Activated CD8-positive, alpha-beta memory T cell treated with anti-CD3 and anti-CD28 coated beads for 36 hours (primary cell): ENCODE results near the gene YOD1. TPM values are rescaled to one million over a fixed set of nuclear protein-coding genes. Genes with fewer than 3 reads are reported as not detected.

Source experiments
- CTCF ChIA-PET: fragments of 350-600 bp; sonication (Branson Sonifier 250); formaldehyde crosslinking; loops from one replicate; lab custom pipeline; 2021; ENCODE audit warnings: antibody characterized with exemption; lab: Charles Lee
- POLR2A ChIA-PET: fragments of 350-600 bp; sonication (Branson Sonifier 250); formaldehyde crosslinking; loops from one replicate; lab custom pipeline; 2021; ENCODE audit warnings: antibody characterized with exemption; lab: Charles Lee
- total RNA-seq, 2 experiments: library from RNA; stranded (reverse); gene quantifications; one replicate each; pipeline ENCODE4 v1.2.3, GENCODE V29; 2021

Gene YOD1
- 1 to 10 TPM; 9.0 to 9.3 TPM for total RNA-seq

GRCh38 chr1:207051191-207051943, at the start of gene YOD1:
Gene YOD1 (minus strand): TSS chr1:207051208. CDS start chr1:207051030, 178 bp downstream.
- ChIA-PET POLR2A (no interaction called here), CTCF (interaction anchor here (1.8 kb wide), 1 partner anchor 10 kb away, joined by 3 read pairs; no protein-coding TSS in a partner anchor)

- ChIA-PET CTCF (interaction anchor here (0.7 to 1.0 kb wide), 3 partner anchors 238 to 402 kb away, joined by 3 read pairs; no protein-coding TSS in a partner anchor), POLR2A (interaction anchor here (0.7 kb wide), 1 partner anchor 49 kb away, joined by 6 read pairs; no protein-coding TSS in a partner anchor)
Observed at GRCh38 chr1:207097871-207098324, 46.9 kb upstream of the YOD1 start.

- POLR2A ChIA-PET = no interaction called here
- CTCF ChIA-PET = interaction anchor here (1.1 kb wide), 1 partner anchor 11 kb away, joined by 3 read pairs; no protein-coding TSS in a partner anchor
Observed at GRCh38 chr1:207093944-207094343, 42.9 kb upstream of the YOD1 start.

- ChIA-PET POLR2A (no interaction called here), CTCF (interaction anchor here (2.1 kb wide), 1 partner anchor 42 kb away, joined by 4 read pairs; no protein-coding TSS in a partner anchor)
Observed at GRCh38 chr1:207091200-207091908, 40.3 kb upstream of the YOD1 start.

GRCh38 chr1:207089627-207090355, 38.8 kb upstream of the YOD1 start:
- ChIA-PET POLR2A (no interaction called here), CTCF (interaction anchor here (0.8 kb wide), 1 partner anchor 10 kb away, joined by 3 read pairs; no protein-coding TSS in a partner anchor)

- CTCF ChIA-PET = interaction anchor here (0.6 to 0.8 kb wide), 2 partner anchors 9 to 171 kb away, joined by 3 to 4 read pairs; no protein-coding TSS in a partner anchor
- POLR2A ChIA-PET = no interaction called here
Observed at GRCh38 chr1:207088701-207089626, 38.0 kb upstream of the YOD1 start, which contains the start of gene C4BPB. Gene C4BPB (plus strand): TSS chr1:207088860. CDS start chr1:207089532, 672 bp downstream.

GRCh38 chr1:207088161-207088560, 37.2 kb upstream of the YOD1 start:
- ChIA-PET POLR2A (no interaction called here), CTCF (interaction anchor here (0.6 kb wide), 1 partner anchor 170 kb away, joined by 4 read pairs; no protein-coding TSS in a partner anchor)

GRCh38 chr1:207085887-207086286, 34.9 kb upstream of the YOD1 start:
- ChIA-PET CTCF (no interaction called here), POLR2A (no interaction called here)

- ChIA-PET CTCF (interaction anchor here (0.7 to 1.7 kb wide), 4 partner anchors 19 to 415 kb away, joined by 3 to 8 read pairs (median 4); no protein-coding TSS in a partner anchor), POLR2A (no interaction called here)
Observed at GRCh38 chr1:207084701-207085180, 33.7 kb upstream of the YOD1 start.

- CTCF ChIA-PET = interaction anchor here (0.7 to 1.7 kb wide), 4 partner anchors 18 to 416 kb away, joined by 3 to 8 read pairs (median 4); no protein-coding TSS in a partner anchor
- POLR2A ChIA-PET = no interaction called here
Observed at GRCh38 chr1:207084232-207084631, 33.2 kb upstream of the YOD1 start.

GRCh38 chr1:207081806-207082205, 30.8 kb upstream of the YOD1 start:
- ChIA-PET CTCF (interaction anchor here (1.5 kb wide), 1 partner anchor 418 kb away, joined by 6 read pairs; no protein-coding TSS in a partner anchor), POLR2A (no interaction called here)

- POLR2A ChIA-PET = no interaction called here
- CTCF ChIA-PET = no interaction called here
Observed at GRCh38 chr1:207081088-207081487, 30.1 kb upstream of the YOD1 start.

- POLR2A ChIA-PET = no interaction called here
- CTCF ChIA-PET = interaction anchor here (1.2 to 1.6 kb wide), 3 partner anchors 10 to 242 kb away, joined by 3 to 4 read pairs (median 3); partner anchors contain the start of gene CD55
Observed at GRCh38 chr1:207079706-207080241, 28.8 kb upstream of the YOD1 start.

GRCh38 chr1:207078578-207079132, 27.6 kb upstream of the YOD1 start:
- POLR2A ChIA-PET = interaction anchor here (0.5 kb wide), 1 partner anchor 466 kb away, joined by 3 read pairs; no protein-coding TSS in a partner anchor
- CTCF ChIA-PET = interaction anchor here (0.6 to 1.6 kb wide), 6 partner anchors 17 to 631 kb away, joined by 3 to 7 read pairs (median 4); partner anchors contain the start of genes CR2 and PFKFB2

GRCh38 chr1:207077470-207078377, 26.7 kb upstream of the YOD1 start:
- ChIA-PET CTCF (interaction anchor here (0.6 to 4.1 kb wide), 6 partner anchors 16 to 632 kb away, joined by 3 to 11 read pairs (median 4); partner anchors contain the start of genes CR2 and PFKFB2), POLR2A (interaction anchor here (0.5 kb wide), 1 partner anchor 465 kb away, joined by 3 read pairs; no protein-coding TSS in a partner anchor)
